DND-41 (cell line): ENCODE data around the gene CNN3.

Experiments
- CTCF ChIP-seq: IDR thresholded peaks from 2 replicates; pipeline ENCODE4 v1.5.1; 2012; ENCODE audit warnings: borderline replicate concordance, low read length, moderate library complexity, mild to moderate bottlenecking; ENCODE audit not compliant: poor library complexity, severe bottlenecking; ENCODE audit errors: extremely low read depth
- EZH2 ChIP-seq: IDR thresholded peaks from 3 replicates; pipeline ENCODE4 v1.6.1; 2012; ENCODE audit warnings: borderline replicate concordance, low read depth, mild to moderate bottlenecking, moderate library complexity, low read length, inconsistent platforms; ENCODE audit not compliant: severe bottlenecking

GRCh38 chr1:94898491-94899385 is 28.2 kb downstream of the CNN3 start:
- TF ChIP-seq EZH2 (no peak), CTCF (no peak)
